Keratinocyte (primary cell): ENCODE measurements around the gene TNIP2.

ENCODE experiments used
- EZH2 ChIP-seq: IDR thresholded peaks from one replicate; pipeline ENCODE4 v1.6.1; 2012; ENCODE audit warnings: inconsistent platforms, mild to moderate bottlenecking, low read length, moderate library complexity
- TF ChIP-seq, protein P1 (sequence below), 3 experiments: IDR thresholded peaks in 1 of 3; conservative IDR thresholded peaks in 1 of 3; optimal IDR thresholded peaks in 1 of 3; 2 replicates in 2 of 3; 3 replicates in 1 of 3; pipeline versions ENCODE3 to v1.5.1; 2011; ENCODE audit warnings: low read length in 3 of 3, mild to moderate bottlenecking in 3 of 3, moderate library complexity in 2 of 3, control low read depth in 1 of 3, inconsistent platforms in 1 of 3; ENCODE audit not compliant: insufficient read depth in 2 of 3; ENCODE audit errors: extremely low read depth in 1 of 3

DNA sequence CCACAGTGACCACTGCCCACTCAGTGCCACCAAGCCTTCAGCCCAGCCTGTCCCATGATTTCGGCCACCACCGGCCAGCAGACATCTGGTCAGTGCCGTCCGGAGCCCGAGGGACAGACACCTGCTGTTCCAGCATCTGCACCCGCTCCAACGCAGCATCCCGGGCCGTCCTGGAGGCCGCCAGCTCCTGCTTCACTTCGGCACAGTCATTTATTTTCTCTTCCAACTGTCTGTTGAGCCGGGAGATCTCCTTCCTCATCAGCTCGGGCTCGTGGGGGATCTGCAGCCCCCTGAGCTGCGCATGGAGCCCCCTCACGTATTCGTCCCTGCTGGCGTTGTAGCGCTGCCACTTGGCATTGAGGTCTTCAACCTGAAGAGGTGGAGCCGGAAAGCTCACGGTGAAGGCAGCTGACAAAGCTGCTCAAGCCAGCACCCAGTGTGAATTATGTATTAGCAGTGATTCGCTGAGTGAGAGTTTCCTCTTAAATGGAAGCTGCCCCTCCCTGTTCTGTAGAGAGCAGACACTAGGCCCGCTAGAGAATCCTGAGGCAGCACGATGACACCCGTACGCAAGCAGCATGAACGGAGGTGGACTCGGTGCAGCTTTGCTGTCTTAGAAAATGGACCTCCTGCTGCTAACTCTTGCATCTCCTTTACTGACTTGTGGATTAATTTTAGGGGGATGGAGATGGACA lies 11.4 kb downstream of the TNIP2 start:
- TF ChIP-seq EZH2 = no peak
- TF ChIP-seq, protein P1, sequence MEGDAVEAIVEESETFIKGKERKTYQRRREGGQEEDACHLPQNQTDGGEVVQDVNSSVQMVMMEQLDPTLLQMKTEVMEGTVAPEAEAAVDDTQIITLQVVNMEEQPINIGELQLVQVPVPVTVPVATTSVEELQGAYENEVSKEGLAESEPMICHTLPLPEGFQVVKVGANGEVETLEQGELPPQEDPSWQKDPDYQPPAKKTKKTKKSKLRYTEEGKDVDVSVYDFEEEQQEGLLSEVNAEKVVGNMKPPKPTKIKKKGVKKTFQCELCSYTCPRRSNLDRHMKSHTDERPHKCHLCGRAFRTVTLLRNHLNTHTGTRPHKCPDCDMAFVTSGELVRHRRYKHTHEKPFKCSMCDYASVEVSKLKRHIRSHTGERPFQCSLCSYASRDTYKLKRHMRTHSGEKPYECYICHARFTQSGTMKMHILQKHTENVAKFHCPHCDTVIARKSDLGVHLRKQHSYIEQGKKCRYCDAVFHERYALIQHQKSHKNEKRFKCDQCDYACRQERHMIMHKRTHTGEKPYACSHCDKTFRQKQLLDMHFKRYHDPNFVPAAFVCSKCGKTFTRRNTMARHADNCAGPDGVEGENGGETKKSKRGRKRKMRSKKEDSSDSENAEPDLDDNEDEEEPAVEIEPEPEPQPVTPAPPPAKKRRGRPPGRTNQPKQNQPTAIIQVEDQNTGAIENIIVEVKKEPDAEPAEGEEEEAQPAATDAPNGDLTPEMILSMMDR (optimal IDR thresholded peaks at IDR 0.05 in 1 of 3, IDR thresholded peaks at IDR 0.05 in 1 of 3, conservative IDR thresholded peaks at IDR 0.05 in 1 of 3; ENCODE audit: extremely low read depth in 1 of 3, insufficient read depth in 2 of 3, low read length in 3 of 3) = no peak
